ENCODE results near the gene EPHA7.

EPHA7 gene

GRCh38 chr6:93371756-93372155 is 47.6 kb downstream of the EPHA7 start:
- H3K4me3 ChIP-seq (ENCODE audit: low read depth, low read length) = no peak overlapping the region
- TF ChIP-seq, protein P1, sequence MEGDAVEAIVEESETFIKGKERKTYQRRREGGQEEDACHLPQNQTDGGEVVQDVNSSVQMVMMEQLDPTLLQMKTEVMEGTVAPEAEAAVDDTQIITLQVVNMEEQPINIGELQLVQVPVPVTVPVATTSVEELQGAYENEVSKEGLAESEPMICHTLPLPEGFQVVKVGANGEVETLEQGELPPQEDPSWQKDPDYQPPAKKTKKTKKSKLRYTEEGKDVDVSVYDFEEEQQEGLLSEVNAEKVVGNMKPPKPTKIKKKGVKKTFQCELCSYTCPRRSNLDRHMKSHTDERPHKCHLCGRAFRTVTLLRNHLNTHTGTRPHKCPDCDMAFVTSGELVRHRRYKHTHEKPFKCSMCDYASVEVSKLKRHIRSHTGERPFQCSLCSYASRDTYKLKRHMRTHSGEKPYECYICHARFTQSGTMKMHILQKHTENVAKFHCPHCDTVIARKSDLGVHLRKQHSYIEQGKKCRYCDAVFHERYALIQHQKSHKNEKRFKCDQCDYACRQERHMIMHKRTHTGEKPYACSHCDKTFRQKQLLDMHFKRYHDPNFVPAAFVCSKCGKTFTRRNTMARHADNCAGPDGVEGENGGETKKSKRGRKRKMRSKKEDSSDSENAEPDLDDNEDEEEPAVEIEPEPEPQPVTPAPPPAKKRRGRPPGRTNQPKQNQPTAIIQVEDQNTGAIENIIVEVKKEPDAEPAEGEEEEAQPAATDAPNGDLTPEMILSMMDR (IDR thresholded peaks at IDR 0.05; ENCODE audit: low read depth, low read length) = no peak

DNA sequence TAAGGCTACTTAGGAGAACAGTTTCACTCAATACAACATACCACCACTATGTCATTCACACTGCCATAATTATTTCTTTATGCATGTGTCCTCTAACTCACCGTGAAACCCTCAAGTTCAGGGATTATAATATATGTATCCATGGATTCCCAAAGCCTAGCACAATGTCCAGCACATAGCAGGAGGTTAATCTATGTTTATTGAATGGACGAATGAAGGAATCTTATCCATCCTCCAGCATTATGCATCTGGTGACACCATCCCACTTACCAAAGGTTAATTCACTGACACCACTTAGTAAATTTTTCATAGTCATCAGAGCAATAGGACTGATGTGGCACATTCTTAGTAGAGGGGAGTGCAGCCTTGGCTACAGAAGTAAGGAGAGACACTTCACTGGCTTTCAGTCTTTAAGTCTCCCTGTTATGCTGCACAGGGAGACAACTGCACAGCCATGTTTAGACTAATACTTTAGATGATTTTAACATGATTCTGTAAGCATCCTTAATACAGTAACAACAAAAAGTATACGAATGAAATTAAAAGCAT is 49.7 kb downstream of the EPHA7 start:
- H3K4me3 ChIP-seq (ENCODE audit: low read depth, low read length) = no peak overlapping the region
- TF ChIP-seq, protein P1 (IDR thresholded peaks at IDR 0.05; ENCODE audit: low read depth, low read length) = no peak

DNA sequence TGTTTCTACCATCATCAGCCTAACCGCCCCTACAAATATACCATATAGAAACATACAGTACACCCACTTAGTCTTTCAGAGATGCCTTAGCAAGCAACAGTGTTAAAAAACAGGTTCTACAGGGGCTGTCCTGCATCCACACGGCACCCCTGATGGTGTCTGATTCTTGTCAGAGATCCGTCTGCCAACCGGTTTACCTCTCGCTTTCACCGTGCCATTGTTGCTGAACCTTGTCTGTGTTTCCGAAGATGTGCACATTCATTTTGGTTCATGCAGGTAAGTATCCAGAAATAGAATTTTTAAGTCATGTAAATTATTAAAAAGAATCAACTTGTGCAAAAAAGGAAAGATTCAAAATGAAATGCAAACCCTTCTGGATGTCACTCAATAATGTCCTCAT is 52.9 kb downstream of the EPHA7 start:
- no peak overlapping the region for H3K4me3 ChIP-seq (ENCODE audit: low read depth, low read length)
- TF ChIP-seq, protein P1 (IDR thresholded peaks at IDR 0.05; ENCODE audit: low read depth, low read length) = no peak

- TF ChIP-seq, protein P1 (IDR thresholded peaks at IDR 0.05; ENCODE audit: low read depth, low read length) = no peak
- H3K4me3 ChIP-seq (ENCODE audit: low read depth, low read length) = no peak overlapping the region
These were observed 53.9 kb downstream of the EPHA7 start for GRCh38 chr6:93365445-93365844.

DNA sequence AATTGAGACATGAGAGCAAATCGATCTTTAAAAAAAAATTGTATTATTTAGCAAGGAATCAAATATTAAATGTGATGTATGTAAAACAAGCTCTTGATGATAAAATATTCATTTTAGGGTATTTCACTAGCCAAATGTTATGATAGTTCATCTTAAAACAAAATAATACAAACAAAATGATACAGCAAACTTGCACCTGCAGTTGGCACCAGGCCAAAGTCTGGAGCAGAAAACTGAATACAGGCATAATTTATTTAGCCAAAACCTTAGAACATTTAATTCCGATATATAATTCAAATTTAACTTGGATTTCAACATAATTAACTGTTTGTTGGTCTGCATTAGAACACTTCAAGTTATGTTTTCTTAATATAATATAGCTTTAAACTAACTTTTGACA is 60.9 kb downstream of the EPHA7 start:
- TF ChIP-seq, protein P1 (IDR thresholded peaks at IDR 0.05; ENCODE audit: low read depth, low read length) = no peak
- no peak overlapping the region for H3K4me3 ChIP-seq (ENCODE audit: low read depth, low read length)

DNA sequence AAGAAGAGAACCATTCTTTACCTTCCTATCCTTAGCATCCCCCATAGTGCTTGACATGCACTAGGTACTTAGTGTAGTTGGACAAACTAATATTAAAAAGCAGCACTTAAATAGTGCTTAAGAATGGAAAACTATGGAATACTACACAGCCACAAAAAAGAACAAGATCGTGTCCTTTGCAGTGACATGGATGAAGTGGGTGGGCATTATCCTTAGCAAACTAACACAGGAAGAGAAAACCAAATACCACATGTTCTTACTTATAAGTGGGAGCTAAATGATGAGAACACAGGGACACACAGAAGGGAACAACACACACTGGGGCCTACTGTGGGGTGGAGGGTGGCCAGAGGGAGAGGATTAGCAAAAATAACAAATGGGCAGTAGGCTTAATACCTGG is 66.8 kb downstream of the EPHA7 start:
- TF ChIP-seq, protein P1 (IDR thresholded peaks at IDR 0.05; ENCODE audit: low read depth, low read length) = no peak

DNA sequence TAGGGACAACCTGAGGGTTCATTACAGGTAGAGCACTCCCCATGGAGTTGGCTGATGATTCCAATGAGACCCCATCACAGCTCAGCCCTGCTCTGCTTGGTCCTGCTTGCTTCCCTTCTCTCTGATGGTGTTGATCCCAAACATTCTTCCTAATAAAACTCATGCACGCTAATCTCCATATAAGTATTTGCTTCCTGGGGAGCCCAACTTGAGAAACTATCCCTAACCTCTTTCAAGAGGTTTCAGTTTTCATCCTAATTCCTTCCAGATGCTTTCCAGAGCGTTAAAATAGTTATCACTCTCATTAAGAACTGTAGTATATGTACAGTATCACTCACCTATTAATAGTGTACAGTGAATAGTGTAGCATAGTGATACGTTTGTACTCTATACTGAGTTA is 68.1 kb downstream of the EPHA7 start:
- TF ChIP-seq, protein P1 (IDR thresholded peaks at IDR 0.05; ENCODE audit: low read depth, low read length) = no peak
- H3K4me3 ChIP-seq (ENCODE audit: low read depth, low read length) = no peak overlapping the region

More for the DNA sequence above, 66.8 kb downstream of the EPHA7 start:
- no peak overlapping the region for H3K4me3 ChIP-seq (ENCODE audit: low read depth, low read length)
